CD14-positive monocyte (primary cell): ENCODE results near the gene BTD. TPM values are rescaled to one million over a fixed set of nuclear protein-coding genes. Genes with fewer than 3 reads are reported as not detected.
A peak's percentile ranks its signal among the peaks of the same experiment; 100 is the strongest.
"Not testable (repeated sequence)": the region's sequence is repeated elsewhere in the genome, so short reads cannot be mapped to it uniquely, and the experiment has no call there.

Experiments used
- DNase-seq, 3 donors: peaks; one replicate each; pipeline ENCODE4 v3.0.0-alpha.2; 2011 to 2022
- H2AFZ ChIP-seq: 2 replicates; pipeline ENCODE4 v1.6.0; 2012; ENCODE audit warnings: mild to moderate bottlenecking, low read depth, low read length, inconsistent platforms; ENCODE audit not compliant: insufficient read depth, poor library complexity, severe bottlenecking
- H3K27ac ChIP-seq, 2 donors: 1 replicate in 1 of 2; 2 replicates in 1 of 2; pipeline ENCODE4 v1.5.1; 2012 to 2013; ENCODE audit warnings: low read length in 2 of 2, control low read depth in 1 of 2, inconsistent platforms in 1 of 2, low read depth in 1 of 2, mild to moderate bottlenecking in 1 of 2
- H3K27me3 ChIP-seq, 2 donors: one replicate each; pipeline versions ENCODE4 v1.6.0 to v1.6.1; 2011 to 2013; ENCODE audit warnings: low read length in 2 of 2; ENCODE audit not compliant: control insufficient read depth in 2 of 2, insufficient read depth in 2 of 2
- H3K36me3 ChIP-seq, 2 donors: replicated peaks in 1 of 2; 1 replicate in 1 of 2; 2 replicates in 1 of 2; pipeline versions ENCODE4 v1.5.1 to v1.6.1; 2012 to 2013; ENCODE audit warnings: low read length in 2 of 2, control low read depth in 1 of 2, inconsistent platforms in 1 of 2, mild to moderate bottlenecking in 1 of 2; ENCODE audit not compliant: insufficient read depth in 2 of 2, control insufficient read depth in 1 of 2
- H3K4me1 ChIP-seq, 2 donors: 1 replicate in 1 of 2; 2 replicates in 1 of 2; pipeline versions ENCODE4 v1.5.1 to v1.6.1; 2012 to 2013; ENCODE audit warnings: low read length in 2 of 2, control low read depth in 1 of 2, inconsistent platforms in 1 of 2, mild to moderate bottlenecking in 1 of 2, moderate library complexity in 1 of 2; ENCODE audit not compliant: insufficient read depth in 2 of 2, control insufficient read depth in 1 of 2
- H3K4me2 ChIP-seq: replicated peaks from 2 replicates; pipeline ENCODE3; 2012; ENCODE audit warnings: low read length, moderate library complexity, mild to moderate bottlenecking; ENCODE audit not compliant: poor library complexity, severe bottlenecking; ENCODE audit errors: extremely low read depth
- H3K4me3 ChIP-seq, 3 experiments: fragments of 200-600 bp in 1 of 3; sonication (generic) in 1 of 3; replicated peaks in 1 of 3; 1 replicate in 2 of 3; 2 replicates in 1 of 3; pipeline ENCODE4 v1.5.1; 2011 to 2013; ENCODE audit warnings: low read length in 3 of 3, mild to moderate bottlenecking in 3 of 3, control low read depth in 2 of 3, low read depth in 2 of 3, inconsistent platforms in 1 of 3, moderate library complexity in 1 of 3
- H3K79me2 ChIP-seq: 2 replicates; pipeline ENCODE4 v1.6.0; 2012; ENCODE audit warnings: mild to moderate bottlenecking, control low read depth, inconsistent platforms, low read length, moderate library complexity; ENCODE audit not compliant: insufficient read depth
- H3K9ac ChIP-seq: 2 replicates; pipeline ENCODE4 v1.6.0; 2017; ENCODE audit warnings: low read length, mild to moderate bottlenecking; ENCODE audit not compliant: insufficient read depth, poor library complexity, severe bottlenecking
- H3K9me3 ChIP-seq, 2 donors: replicated peaks in 1 of 2; 1 replicate in 1 of 2; 2 replicates in 1 of 2; pipeline versions ENCODE4 v1.5.1 to v1.6.1; 2012 to 2013; ENCODE audit warnings: low read length in 2 of 2, control low read depth in 1 of 2; ENCODE audit not compliant: control insufficient read depth in 1 of 2, insufficient read depth in 1 of 2
- H4K20me1 ChIP-seq: 2 replicates; pipeline ENCODE4 v1.6.0; 2012; ENCODE audit warnings: mild to moderate bottlenecking, low read length, control low read depth, moderate library complexity; ENCODE audit not compliant: insufficient read depth
- H3K27ac Mint-ChIP-seq, 7 donors: one replicate each; pipeline ENCODE4 v1.8.0; 2020; ENCODE audit warnings: mild to moderate bottlenecking in 7 of 7, mixed read lengths in 7 of 7, moderate library complexity in 6 of 7, inconsistent platforms in 2 of 7
- H3K27me3 Mint-ChIP-seq, 3 donors: one replicate each; pipeline ENCODE4 v1.8.0; 2021 to 2022; ENCODE audit warnings: low read depth in 3 of 3, mild to moderate bottlenecking in 3 of 3, mixed read lengths in 3 of 3, moderate library complexity in 3 of 3, inconsistent platforms in 1 of 3
- H3K36me3 Mint-ChIP-seq, 2 donors: one replicate each; pipeline ENCODE4 v1.8.0; 2020; ENCODE audit warnings: mixed read lengths in 2 of 2, inconsistent platforms in 1 of 2, mild to moderate bottlenecking in 1 of 2
- H3K4me1 Mint-ChIP-seq: one replicate; pipeline ENCODE4 v1.8.0; 2020; ENCODE audit warnings: mild to moderate bottlenecking, mixed read lengths
- H3K4me3 Mint-ChIP-seq, 2 donors: one replicate each; pipeline ENCODE4 v1.8.0; 2020; ENCODE audit warnings: mild to moderate bottlenecking in 2 of 2, mixed read lengths in 2 of 2, moderate library complexity in 1 of 2
- H3K9me3 Mint-ChIP-seq, 7 donors: one replicate each; pipeline ENCODE4 v1.8.0; 2020 to 2022; ENCODE audit warnings: mixed read lengths in 7 of 7, mild to moderate bottlenecking in 6 of 7, moderate library complexity in 6 of 7, inconsistent platforms in 2 of 7
- CTCF ChIP-seq: fragments of 200-600 bp; IDR thresholded peaks from one replicate; pipeline ENCODE4 v1.8.0; 2022; ENCODE audit warnings: antibody characterized with exemption, mild to moderate bottlenecking
- WGBS: methylation state at CpG from one replicate; pipeline ENCODE4 v1.1.5; 2013; ENCODE audit warnings: missing lambda C conversion rate; ENCODE audit not compliant: insufficient coverage; 5-methylcytosine and 5-hydroxymethylcytosine counted together
- intact Hi-C, 2 donors: fragments of 100-400 bp; cut with micrococcal nuclease; formaldehyde crosslinking; loops; one replicate each; pipeline versions ENCODE4 v1.15.0 to v1.15.1; 2023
- polyA plus RNA-seq, 3 donors: library from polyadenylated mRNA; depleted of rRNA in 1 of 3; unstranded in 2 of 3; stranded (reverse) in 1 of 3; fragments of 300-500 nt in 2 of 3; fragments of >200 nt in 1 of 3; fragmentation: Illumina TruSeq in 2 of 3; gene quantifications; 1 replicate in 2 of 3; 2 replicates in 1 of 3; pipeline ENCODE4 v1.2.3, GENCODE V29; 2012 to 2021

BTD gene
- polyA plus RNA-seq, 3 donors: 13.2 to 24.0 (median 19.3) TPM

DNA sequence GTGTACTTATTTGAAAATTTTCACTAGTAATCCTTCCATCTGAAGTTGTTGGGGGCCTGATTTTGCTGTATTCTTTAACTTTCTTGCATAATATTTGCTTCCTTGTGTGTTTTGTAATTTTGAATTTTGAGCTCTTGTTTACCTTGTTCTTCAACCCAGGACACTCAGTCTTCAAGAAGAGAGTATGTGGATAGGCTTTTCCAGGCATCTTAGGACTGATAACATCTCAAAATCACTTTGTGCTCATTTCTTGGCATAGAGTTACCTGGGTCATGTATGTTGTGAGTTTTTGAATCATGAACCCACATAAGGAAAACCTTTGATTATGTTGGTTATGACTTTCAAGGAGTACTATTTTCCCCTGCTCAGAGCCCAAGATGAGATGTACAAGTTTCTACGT is 13.4 kb downstream of the BTD start:
- Histone ChIP-seq H3K9me3 (peaks cover 11 to 12% of the 10 kb centered on the region in 2 donors), H2AFZ (no peak overlapping the region), H3K4me2 (no peak overlapping the region), H3K79me2 (no peaks in the 10 kb centered on the region), H3K9ac (no peak overlapping the region), H4K20me1 (no peaks in the 10 kb centered on the region), H3K27ac (no peak overlapping the region), H3K27me3 (no peaks in the 10 kb centered on the region), H3K4me1 (no peaks in the 10 kb centered on the region), H3K4me3 (no peak overlapping the region), H3K36me3 (no peaks in the 10 kb centered on the region)
- Mint-ChIP-seq H3K27ac (no peak overlapping the region), H3K9me3 (peaks cover 8 to 22% (median 14%) of the 10 kb centered on the region in 7 donors), H3K4me1 (peaks cover 9% of the 10 kb centered on the region), H3K27me3 (peaks cover 0 to 4% (median 1%) of the 10 kb centered on the region in 3 donors), H3K4me3 (no peak overlapping the region), H3K36me3 (peaks cover 0 to 6% of the 10 kb centered on the region in 2 donors)
- intact Hi-C loops: no loop called here
- 100% methylated on average over 1 of the region's 1 CpG for WGBS
- TF ChIP-seq CTCF: no peak
- DNase-seq: no peak

DNA sequence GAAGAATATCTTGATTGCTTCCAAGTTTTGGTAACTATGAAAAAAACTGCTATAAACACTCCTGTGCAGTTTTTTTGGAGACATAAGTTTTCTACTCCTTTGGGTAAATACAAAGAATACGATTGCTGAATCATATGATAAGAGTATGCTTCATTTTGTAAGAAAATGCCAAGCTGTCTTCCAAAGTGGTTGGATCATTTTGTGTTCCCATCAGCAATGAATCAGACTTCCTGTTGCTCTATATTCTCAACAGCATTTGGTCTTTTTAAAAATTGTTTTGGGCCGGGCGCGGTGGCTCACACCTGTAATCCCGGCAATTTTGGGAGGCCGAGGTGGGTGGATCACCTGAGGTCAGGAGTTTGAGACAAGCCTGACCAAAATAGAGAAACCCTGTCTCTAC is 14.5 kb downstream of the BTD start:
- peaks cover 0 to 14% of the 10 kb centered on the region in 2 donors for H3K36me3 Mint-ChIP-seq
- no peak overlapping the region for H3K27ac Mint-ChIP-seq
- WGBS: 83% methylated on average over 1 of the region's 6 CpGs

DNA sequence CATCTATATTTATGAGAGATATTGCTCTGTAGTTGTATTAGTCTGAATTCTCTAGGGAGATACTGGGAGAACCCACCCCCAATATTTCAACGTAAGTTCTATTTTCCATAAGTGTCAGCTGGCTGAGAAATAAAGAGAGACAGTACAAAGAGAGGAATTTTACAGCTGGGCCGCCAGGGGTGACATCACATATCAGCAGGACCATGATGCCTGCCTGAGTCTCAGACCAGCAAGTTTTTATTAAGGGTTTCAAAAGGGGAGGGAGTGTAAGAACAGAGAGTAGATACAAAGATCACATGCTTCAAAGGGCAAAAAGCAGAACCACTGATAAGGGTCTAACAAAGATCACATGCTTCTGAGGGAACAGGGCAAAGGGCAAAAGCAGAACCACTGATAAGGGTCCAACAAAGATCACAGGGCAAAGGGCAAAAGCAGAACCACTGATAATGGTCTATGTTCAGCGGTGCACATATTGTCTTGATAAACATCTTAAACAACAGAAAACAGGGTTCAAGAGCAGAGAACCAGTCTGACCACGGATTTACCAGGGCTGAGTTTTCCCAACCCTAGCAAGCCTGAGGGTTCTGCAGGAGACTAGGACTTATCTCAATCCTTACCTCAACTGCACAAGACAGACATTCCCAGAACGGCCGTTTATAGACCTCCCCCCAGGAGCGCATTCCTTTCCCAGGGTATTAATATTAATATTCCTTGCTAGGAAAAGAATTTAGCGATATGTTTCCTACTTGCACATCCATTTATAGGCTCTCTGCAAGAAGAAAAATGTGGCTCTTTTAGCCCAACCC is 18.3 kb downstream of the BTD start:
- H3K36me3 ChIP-seq, H3K4me1 ChIP-seq, H2AFZ ChIP-seq, H3K79me2 ChIP-seq, H3K9ac ChIP-seq, DNase-seq, H3K4me1 Mint-ChIP-seq, H3K27me3 ChIP-seq, intact Hi-C loops, H3K27me3 Mint-ChIP-seq, H4K20me1 ChIP-seq, H3K4me3 ChIP-seq, H3K4me2 ChIP-seq, H3K27ac ChIP-seq, H3K4me3 Mint-ChIP-seq: not testable (repeated sequence)
- peak overlapping the region in 1 of 7 donors; percentile 70 for H3K27ac Mint-ChIP-seq
- peaks cover 0 to 22% of the 10 kb centered on the region in 2 donors for H3K36me3 Mint-ChIP-seq
- peaks cover 28 to 50% (median 38%) of the 10 kb centered on the region in 7 donors for H3K9me3 Mint-ChIP-seq
- 94% methylated on average over 3 of the region's 8 CpGs for WGBS
- H3K9me3 ChIP-seq: peaks cover 21 to 23% of the 10 kb centered on the region in 2 donors

More for the DNA sequence above, 14.5 kb downstream of the BTD start:
- no peak for DNase-seq
- H2AFZ ChIP-seq: no peak overlapping the region
- H3K4me2 ChIP-seq: no peak overlapping the region
- no peak overlapping the region for H3K4me3 Mint-ChIP-seq
- no peaks in the 10 kb centered on the region for H3K4me1 ChIP-seq
- no peaks in the 10 kb centered on the region for H3K79me2 ChIP-seq
- peaks cover 0 to 5% of the 10 kb centered on the region in 2 donors for H3K36me3 ChIP-seq
- peaks cover 21% of the 10 kb centered on the region in 2 donors for H3K9me3 ChIP-seq
- H3K9ac ChIP-seq: no peak overlapping the region
- H3K27me3 ChIP-seq: no peaks in the 10 kb centered on the region
- no peak for TF ChIP-seq CTCF
- H3K27me3 Mint-ChIP-seq: peaks cover 0 to 4% (median 1%) of the 10 kb centered on the region in 3 donors
- peaks cover 16 to 33% (median 25%) of the 10 kb centered on the region in 7 donors for H3K9me3 Mint-ChIP-seq
- peaks cover 4% of the 10 kb centered on the region for H3K4me1 Mint-ChIP-seq
- no peak overlapping the region for H3K4me3 ChIP-seq
- intact Hi-C loops: no loop called here
- no peaks in the 10 kb centered on the region for H4K20me1 ChIP-seq
- H3K27ac ChIP-seq: no peak overlapping the region
